GOT3 (cell line): ENCODE results near the gene TLX3.

ENCODE experiments used
- DNase-seq: peaks from one replicate; lab custom pipeline; 2025; ENCODE audit warnings: mixed read lengths; lab: John Stamatoyannopoulos, UW

Gene TLX3

GRCh38 chr5:171306166-171306565 is 2.9 kb upstream of the TLX3 start:
- no peak for DNase-seq

GRCh38 chr5:171306781-171307591 is 2.1 kb upstream of the TLX3 start:
- DNase-seq, result no peak

DNA sequence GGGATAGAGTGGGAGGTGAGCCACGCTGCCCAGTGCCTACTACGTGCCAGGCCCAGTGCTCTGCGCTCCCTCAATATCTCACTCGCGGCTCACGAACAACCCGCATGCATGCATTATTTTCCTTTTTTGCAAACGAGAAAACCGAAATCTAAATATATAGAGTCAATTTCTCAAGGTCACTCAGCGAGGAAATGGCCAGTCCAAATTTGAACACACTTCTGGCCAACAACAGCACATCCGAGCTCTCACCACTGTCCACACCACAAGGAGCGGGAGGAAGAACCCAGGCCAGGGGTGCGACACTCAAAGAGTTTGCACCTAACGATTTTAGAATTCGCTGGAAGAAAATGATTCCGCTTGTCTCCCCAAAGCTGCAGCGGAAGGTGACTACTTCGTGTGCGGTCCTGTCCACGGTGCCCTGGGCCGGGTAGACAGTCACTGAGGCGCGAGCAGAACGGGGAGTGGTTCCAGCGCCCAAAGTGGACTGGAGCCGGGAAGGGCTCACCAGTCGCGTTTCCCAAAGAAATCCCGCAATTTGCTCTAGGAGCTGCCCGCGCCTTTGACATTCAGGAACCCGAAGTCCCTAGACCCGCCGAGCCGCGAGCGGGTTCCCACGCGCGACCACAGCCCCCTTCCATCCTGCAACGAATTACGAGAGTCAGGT is 1.1 kb upstream of the TLX3 start:
- no peak for DNase-seq

DNA sequence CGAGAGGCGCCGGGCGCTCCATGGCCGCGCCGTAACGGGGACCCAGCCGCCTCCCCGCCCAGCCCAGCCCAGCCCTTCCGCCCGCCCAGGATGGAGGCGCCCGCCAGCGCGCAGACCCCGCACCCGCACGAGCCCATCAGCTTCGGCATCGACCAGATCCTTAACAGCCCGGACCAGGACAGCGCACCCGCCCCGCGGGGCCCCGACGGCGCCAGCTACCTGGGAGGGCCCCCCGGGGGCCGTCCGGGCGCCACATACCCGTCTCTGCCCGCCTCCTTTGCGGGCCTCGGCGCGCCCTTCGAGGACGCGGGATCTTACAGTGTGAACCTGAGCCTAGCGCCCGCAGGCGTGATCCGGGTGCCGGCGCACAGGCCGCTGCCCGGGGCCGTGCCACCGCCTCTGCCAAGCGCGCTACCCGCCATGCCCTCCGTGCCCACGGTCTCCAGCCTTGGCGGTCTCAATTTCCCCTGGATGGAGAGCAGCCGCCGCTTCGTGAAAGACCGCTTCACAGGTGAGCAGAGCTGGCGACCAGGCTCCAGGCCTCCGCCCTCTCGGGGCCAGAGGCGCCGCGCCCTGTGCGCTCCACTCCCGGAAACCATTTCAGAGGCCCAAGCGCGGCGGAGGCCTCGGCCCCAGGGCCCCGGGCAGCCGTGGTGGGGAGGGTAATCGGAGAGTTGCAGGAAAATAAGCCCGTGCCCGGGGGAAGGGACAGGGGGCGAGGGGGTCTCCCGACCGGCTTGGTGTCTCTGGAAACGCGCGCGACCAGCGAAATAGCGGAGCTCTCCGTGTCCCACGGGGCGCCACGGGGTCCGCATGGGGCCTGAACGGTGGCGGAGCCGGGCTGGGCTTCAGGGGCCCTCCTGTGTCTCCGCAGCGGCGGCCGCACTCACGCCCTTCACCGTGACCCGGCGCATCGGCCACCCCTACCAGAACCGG is 496 bp downstream of the TLX3 start:
- no peak for DNase-seq

DNA sequence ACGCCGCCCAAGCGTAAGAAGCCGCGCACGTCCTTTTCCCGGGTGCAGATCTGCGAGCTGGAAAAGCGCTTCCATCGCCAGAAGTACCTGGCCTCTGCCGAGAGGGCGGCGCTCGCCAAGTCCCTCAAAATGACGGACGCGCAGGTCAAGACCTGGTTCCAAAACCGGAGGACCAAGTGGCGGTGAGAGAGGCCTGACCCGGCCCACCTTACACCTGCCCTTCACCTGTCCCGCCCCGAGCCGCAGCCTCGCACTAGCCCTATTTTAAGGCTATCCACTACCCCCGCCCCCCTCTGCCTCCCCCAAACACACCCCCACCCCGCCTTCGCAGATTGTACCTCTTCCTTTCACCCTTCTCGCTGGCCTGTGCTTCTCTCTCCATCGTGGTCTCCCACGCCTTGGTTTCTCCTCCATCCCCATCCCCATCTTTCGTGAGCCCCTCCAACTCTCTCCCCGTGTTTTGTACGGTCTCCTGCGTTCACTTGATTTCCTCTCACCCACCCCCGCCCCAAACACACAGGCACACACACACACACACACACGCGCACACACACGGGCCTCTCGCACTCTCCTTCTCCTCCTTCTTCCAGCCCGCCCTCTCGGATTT is 1.3 kb downstream of the TLX3 start:
- DNase-seq, result no peak

GRCh38 chr5:171310819-171311321 is 1.8 kb downstream of the TLX3 start:
- no peak for DNase-seq

- DNase-seq, result no peak
Observed at GRCh38 chr5:171311322-171312077, 2.5 kb downstream of the TLX3 start.

DNA sequence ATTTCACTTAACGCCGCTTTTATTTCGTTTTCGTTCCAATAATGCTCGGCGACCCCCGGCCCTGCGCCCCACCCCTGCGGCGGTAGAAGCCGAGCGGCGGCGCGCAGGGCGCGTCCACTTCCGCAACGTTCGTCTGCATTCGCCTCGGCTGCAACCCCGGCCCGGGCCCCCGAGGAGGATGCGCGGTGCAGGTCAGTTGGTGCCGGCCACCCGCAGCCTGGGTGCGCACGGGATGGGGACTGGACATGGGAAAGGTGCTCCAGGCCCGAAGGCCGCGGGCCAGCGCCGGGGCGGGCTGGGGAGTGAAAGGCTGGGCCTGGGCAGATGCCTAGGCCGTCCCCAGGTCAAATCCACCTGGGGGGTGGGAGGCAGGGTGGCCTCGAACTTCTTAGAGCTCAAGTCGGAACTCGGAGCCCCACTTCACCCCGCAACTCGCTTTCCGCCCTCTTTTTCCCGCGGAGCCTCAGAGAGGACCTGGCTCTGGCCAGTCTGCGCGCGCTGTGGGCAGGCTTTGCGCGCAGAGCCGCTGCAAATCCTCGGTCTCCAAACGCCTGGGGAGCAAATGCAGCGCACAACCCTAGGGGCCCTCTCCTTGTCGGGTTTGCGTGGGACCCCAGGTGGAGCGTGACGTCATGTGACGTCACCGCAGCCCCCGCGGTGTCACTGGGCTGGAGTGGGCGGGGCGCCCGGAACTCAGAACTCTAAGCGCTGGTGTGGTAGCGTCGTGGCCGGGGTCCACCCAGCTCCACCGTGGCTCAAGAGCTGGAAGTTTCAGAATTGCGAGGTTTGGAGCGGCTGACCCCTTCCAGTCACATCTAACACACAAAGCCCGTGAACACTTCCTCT is 3.3 kb downstream of the TLX3 start:
- no peak for DNase-seq

GRCh38 chr5:171313481-171314206 is 4.6 kb downstream of the TLX3 start:
- no peak for DNase-seq

DNA sequence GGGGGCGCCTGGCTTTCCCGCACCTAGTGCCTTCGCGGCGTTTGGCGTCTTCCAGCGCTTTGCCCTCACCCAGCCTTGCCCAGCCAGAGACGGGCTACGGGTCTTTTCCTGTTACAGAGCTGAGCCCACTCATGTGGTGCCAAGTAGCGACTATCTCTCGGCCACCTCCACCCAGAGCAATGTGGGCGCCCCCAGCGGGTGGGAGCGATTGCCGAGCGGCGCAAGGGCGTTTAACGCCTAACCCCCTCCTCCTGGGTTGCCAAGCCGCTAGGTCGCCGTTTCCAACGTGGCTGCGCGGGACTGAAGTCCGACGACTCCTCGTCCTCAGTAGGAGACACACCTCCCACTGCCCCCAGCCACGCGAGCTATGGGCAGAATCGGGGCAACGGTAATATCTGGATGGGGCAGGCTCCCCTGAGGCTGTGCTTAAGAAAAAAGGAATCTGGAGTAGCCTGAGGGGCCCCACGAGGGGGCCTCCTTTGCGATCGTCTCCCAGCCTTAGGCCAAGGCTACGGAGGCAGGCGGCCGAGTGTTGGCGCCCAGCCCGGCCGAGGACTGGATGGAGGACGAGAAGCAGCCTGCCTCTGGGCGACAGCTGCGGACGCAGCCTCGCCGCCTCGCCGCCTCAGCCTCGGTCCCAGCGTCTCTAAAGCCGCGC is 5.8 kb downstream of the TLX3 start:
- DNase-seq, result no peak

DNA sequence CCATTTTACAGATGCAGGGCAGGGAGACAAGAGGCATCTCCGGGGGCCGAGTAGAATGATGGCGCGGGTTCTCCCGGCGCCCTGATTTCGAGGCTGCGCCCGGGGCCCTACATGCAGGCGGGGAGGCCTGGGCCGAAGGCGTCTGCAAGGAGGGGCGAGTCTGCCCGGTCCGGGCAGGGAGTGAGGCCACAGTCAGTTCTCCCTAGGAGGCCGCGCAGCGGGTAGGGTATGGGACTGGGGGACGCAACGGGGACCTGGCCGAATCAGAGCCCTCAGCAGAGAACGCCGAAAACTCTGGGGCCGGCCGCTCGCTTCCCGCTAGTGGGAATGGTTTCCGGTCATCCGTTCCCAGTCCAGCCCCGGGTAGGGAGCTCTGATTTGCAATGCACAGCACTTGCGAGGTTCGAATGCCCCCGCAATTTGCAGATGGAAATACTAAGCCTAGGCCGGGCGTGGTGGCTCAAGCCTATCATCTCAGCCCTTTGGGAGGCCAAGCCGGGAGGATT is 6.4 kb downstream of the TLX3 start:
- no peak for DNase-seq

DNA sequence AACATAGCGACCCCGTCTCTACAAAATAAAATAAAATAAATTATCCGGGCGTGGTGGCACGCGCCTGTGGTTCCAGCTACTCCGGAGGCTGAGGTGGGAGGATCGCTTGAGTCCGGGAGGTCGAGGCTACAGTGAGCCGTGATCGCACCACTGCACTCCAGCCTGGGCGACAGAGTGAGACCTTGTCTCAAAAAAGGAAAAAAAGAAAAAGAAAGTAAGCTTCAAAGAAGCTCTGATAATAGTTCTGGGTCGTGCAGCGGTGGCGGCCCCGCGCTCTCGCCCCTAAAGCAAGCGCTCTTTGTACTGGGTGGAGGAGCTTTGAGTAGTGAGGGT is 6.8 kb downstream of the TLX3 start:
- no peak for DNase-seq

- DNase-seq, result no peak
Observed at GRCh38 chr5:171316258-171317121, 7.4 kb downstream of the TLX3 start.

DNA sequence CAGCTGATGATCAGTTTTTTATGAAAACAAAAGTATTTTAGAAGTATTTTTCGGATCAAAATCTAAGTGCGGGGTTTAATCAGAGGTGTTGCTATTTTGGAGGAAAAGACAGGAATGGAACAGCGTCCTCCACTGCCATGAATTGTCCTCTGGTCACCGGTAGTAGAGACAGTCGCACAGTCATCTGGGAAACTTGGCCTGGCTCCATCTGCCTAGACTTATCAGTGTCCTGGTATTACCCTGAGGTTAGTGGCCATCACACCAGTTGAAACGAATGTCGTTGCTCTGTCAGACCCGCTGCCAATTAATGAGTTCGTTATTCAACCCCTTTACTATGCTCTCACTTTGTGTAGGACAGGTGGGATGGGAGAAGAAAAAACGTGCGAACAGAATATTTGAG is 8.2 kb downstream of the TLX3 start:
- DNase-seq, result no peak

DNA sequence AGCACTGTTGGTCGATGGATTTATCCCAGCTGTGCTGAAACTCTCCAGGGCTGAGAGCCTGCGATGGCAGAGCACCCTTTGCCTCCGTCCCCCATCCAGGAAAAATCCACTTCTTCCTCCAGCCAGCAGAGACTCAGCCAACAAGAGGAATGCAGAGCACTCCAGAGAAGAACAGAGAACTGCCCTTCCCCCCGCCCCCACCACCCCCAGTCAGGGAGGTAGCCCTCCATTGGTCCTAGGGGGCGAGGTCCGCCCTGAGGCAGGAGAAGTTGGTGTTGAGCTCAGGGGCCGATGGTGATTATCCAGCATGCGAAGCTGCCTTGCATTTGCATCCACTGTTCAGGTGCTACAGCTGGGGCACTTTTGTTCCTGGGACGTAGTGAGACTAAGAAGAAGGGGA is 9.0 kb downstream of the TLX3 start:
- DNase-seq, result no peak

GRCh38 chr5:171321447-171321846 is 12.4 kb downstream of the TLX3 start:
- DNase-seq, result no peak

- DNase-seq, result no peak
Observed at GRCh38 chr5:171322527-171322926, 13.5 kb downstream of the TLX3 start.

DNA sequence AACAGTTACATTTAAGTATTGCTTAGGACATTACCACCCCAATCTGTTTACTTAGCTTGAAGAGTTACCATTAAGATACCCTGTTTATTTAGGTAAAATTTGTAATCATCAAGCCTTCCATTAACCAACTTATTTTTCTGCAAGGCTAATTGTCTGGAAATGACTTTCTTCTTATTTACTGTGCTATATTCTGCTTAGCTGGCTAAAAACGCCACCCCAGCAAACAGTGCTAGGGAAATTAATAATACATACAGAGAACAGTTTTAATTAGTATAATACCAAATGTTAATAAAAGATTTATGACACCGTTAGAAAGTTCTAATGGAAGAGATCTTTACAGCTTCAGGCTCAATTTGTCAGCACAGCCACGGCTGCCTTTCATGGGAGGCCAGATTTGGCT is 14.0 kb downstream of the TLX3 start:
- DNase-seq, result no peak
